Smooth muscle cell (in vitro differentiated cells): Measurements from ENCODE around the gene ANGPT4. TPM values are rescaled to one million over a fixed set of nuclear protein-coding genes. Genes with fewer than 3 reads are reported as not detected.
"Not testable (repeated sequence)": the region's sequence is repeated elsewhere in the genome, so short reads cannot be mapped to it uniquely, and the experiment has no call there.

ENCODE experiments used
- DNase-seq: peaks from one replicate; lab custom pipeline; 2025; ENCODE audit not compliant: unreplicated experiment; lab: John Stamatoyannopoulos, UW
- H2AFZ ChIP-seq: fragments of 200-600 bp; sonication (generic); 2 replicates; pipeline ENCODE4 v1.6.0; 2016; ENCODE audit warnings: antibody characterized with exemption, low read depth, mild to moderate bottlenecking
- H3F3A ChIP-seq: fragments of 200-600 bp; sonication (generic); 2 replicates; pipeline ENCODE4 v1.6.0; 2017; ENCODE audit warnings: antibody characterized with exemption, low read depth
- H3K27ac ChIP-seq: fragments of 200-600 bp; sonication (generic); 2 replicates; pipeline ENCODE4 v1.5.1; 2016; ENCODE audit warnings: low read depth, mild to moderate bottlenecking
- H3K27me3 ChIP-seq: fragments of 200-600 bp; sonication (generic); 2 replicates; pipeline ENCODE4 v1.6.1; 2016; ENCODE audit warnings: low read depth, mild to moderate bottlenecking
- H3K36me3 ChIP-seq: fragments of 200-600 bp; sonication (generic); 2 replicates; pipeline ENCODE4 v1.5.1; 2016; ENCODE audit warnings: low read depth
- H3K4me1 ChIP-seq: fragments of 200-600 bp; sonication (generic); 2 replicates; pipeline ENCODE4 v1.5.1; 2016; ENCODE audit warnings: low read depth
- H3K4me2 ChIP-seq: fragments of 200-600 bp; sonication (generic); 2 replicates; pipeline ENCODE4 v1.6.0; 2016; ENCODE audit warnings: mild to moderate bottlenecking
- H3K4me3 ChIP-seq: fragments of 200-600 bp; sonication (generic); 2 replicates; pipeline ENCODE4 v1.5.1; 2016; ENCODE audit warnings: mild to moderate bottlenecking
- H3K79me2 ChIP-seq: fragments of 200-600 bp; sonication (generic); 2 replicates; pipeline ENCODE4 v1.6.0; 2016; ENCODE audit warnings: low read depth, mild to moderate bottlenecking
- H3K9ac ChIP-seq: fragments of 200-600 bp; sonication (generic); 2 replicates; pipeline ENCODE4 v1.6.0; 2016; ENCODE audit warnings: low read depth
- H3K9me3 ChIP-seq: fragments of 200-600 bp; sonication (generic); replicated peaks from 2 replicates; pipeline ENCODE4 v1.5.1; 2016; ENCODE audit warnings: low read depth
- H4K20me1 ChIP-seq: fragments of 200-600 bp; sonication (generic); 2 replicates; pipeline ENCODE4 v1.6.0; 2016; ENCODE audit warnings: low read depth
- WGBS: methylation state at CpG from one replicate; pipeline ENCODE4 v1.1.7; 2016; ENCODE audit warnings: low lambda C conversion rate; 5-methylcytosine and 5-hydroxymethylcytosine counted together
- polyA plus RNA-seq: library from polyadenylated mRNA; unstranded; fragments of >200 nt; fragmentation: Nextera tagmentation; extraction: Ambion mirVana; gene quantifications from 2 replicates; pipeline ENCODE4 v1.2.1, GENCODE V29; 2016
- total RNA-seq: library from RNA; depleted of rRNA; stranded (reverse); fragments of >200 nt; gene quantifications from 2 replicates; pipeline ENCODE4 v1.2.3, GENCODE V29; 2014
- TF ChIP-seq, protein P1 (sequence below): fragments of 200-600 bp; sonication (generic); IDR thresholded peaks from 2 replicates; pipeline ENCODE4 v1.5.1; 2017; ENCODE audit warnings: borderline replicate concordance, mild to moderate bottlenecking, antibody characterized with exemption; ENCODE audit not compliant: insufficient read depth, poor library complexity, severe bottlenecking

Gene ANGPT4
- total and polyA plus RNA-seq, 2 experiments from 2014 or later: 0.39 TPM; not detected in 1

GRCh38 chr20:855466-856360 is 60.4 kb downstream of the ANGPT4 start:
- 66% methylated on average over 11 of the region's 11 CpGs for WGBS
- peak overlapping the region; percentile 50 for H3K27ac ChIP-seq

DNA sequence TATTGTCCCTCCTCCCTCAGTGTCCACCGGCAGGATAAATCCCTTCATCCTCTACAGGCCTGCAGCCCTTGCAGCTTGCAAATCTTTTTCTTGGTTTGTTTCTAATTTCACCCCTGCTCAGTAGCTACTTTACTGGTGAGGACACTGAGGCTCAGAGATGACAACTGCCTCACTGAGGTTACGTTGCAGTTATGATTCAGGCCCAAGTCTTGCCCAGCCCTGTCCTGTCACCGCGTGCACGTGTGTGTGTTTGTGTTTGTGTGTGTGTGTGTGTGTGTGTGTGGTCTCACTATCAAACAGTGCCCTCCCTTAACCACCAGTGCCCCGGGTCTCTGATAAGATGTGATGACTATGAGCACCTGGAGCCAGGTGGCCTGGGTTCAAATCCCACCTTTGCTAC is 61.5 kb downstream of the ANGPT4 start:
- Histone ChIP-seq H3K4me2 (no peak overlapping the region), H3K27me3 (no peaks in the 10 kb centered on the region), H3K79me2 (no peaks in the 10 kb centered on the region), H3F3A (no peaks in the 10 kb centered on the region), H4K20me1 (no peaks in the 10 kb centered on the region), H3K4me1 (no peaks in the 10 kb centered on the region), H3K9me3 (no peaks in the 10 kb centered on the region), H2AFZ (no peak overlapping the region), H3K4me3 (no peak overlapping the region), H3K27ac (no peak overlapping the region), H3K36me3 (no peaks in the 10 kb centered on the region), H3K9ac (no peak overlapping the region)
- TF ChIP-seq, protein P1, sequence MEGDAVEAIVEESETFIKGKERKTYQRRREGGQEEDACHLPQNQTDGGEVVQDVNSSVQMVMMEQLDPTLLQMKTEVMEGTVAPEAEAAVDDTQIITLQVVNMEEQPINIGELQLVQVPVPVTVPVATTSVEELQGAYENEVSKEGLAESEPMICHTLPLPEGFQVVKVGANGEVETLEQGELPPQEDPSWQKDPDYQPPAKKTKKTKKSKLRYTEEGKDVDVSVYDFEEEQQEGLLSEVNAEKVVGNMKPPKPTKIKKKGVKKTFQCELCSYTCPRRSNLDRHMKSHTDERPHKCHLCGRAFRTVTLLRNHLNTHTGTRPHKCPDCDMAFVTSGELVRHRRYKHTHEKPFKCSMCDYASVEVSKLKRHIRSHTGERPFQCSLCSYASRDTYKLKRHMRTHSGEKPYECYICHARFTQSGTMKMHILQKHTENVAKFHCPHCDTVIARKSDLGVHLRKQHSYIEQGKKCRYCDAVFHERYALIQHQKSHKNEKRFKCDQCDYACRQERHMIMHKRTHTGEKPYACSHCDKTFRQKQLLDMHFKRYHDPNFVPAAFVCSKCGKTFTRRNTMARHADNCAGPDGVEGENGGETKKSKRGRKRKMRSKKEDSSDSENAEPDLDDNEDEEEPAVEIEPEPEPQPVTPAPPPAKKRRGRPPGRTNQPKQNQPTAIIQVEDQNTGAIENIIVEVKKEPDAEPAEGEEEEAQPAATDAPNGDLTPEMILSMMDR: no peak
- DNase-seq: no peak
- 78% methylated on average over 6 of the region's 6 CpGs for WGBS

More at GRCh38 chr20:855466-856360, 60.4 kb downstream of the ANGPT4 start:
- Histone ChIP-seq H3K27me3 (no peaks in the 10 kb centered on the region), H3K79me2 (no peaks in the 10 kb centered on the region), H4K20me1 (no peaks in the 10 kb centered on the region), H2AFZ (no peak overlapping the region), H3K9ac (no peak overlapping the region), H3F3A (no peaks in the 10 kb centered on the region), H3K9me3 (no peaks in the 10 kb centered on the region), H3K36me3 (no peaks in the 10 kb centered on the region), H3K4me1 (no peaks in the 10 kb centered on the region), H3K4me3 (no peak overlapping the region), H3K4me2 (peak overlapping the region; percentile 2)
- TF ChIP-seq, protein P1: no peak
- DNase-seq: no peak

DNA sequence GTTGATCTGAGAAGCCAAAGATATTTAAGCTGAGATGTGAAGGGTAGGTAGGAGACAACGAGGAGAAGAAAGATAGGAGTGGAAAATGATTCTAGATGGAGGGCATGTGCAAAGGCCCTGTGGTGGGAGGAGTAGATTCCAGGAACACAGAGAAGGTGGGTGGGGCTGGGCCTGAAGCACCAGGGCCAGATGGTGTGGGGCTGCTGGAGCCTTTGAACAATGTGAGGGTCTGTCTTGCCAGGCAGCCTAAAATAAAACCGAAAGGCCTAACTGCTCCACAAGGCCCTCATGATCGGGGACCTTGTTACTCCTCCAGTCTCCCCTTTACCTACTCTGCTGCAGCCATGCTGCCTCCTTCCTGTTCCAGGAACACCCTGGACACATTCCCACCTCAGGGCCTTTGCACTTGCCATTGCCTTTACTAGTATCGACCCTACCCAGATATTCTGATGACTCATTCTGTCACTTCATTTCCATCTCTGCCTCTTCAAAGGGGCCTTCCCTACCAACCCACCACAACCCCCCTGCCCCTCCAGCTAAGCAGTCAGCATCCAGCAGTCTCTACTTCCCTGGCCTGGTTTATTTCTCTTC is 62.6 kb downstream of the ANGPT4 start:
- H3K27ac ChIP-seq: no peak overlapping the region
- H3K4me3 ChIP-seq: no peak overlapping the region
- H3F3A ChIP-seq: no peaks in the 10 kb centered on the region
- H4K20me1 ChIP-seq: no peaks in the 10 kb centered on the region
- no peaks in the 10 kb centered on the region for H3K79me2 ChIP-seq
- no peak overlapping the region for H3K4me2 ChIP-seq
- no peaks in the 10 kb centered on the region for H3K36me3 ChIP-seq
- no peak for DNase-seq
- H2AFZ ChIP-seq: no peak overlapping the region
- no peaks in the 10 kb centered on the region for H3K27me3 ChIP-seq
- no peak overlapping the region for H3K9ac ChIP-seq
- H3K9me3 ChIP-seq: no peaks in the 10 kb centered on the region
- H3K4me1 ChIP-seq: no peaks in the 10 kb centered on the region
- TF ChIP-seq, protein P1: no peak
- 92% methylated on average over 4 of the region's 4 CpGs for WGBS

DNA sequence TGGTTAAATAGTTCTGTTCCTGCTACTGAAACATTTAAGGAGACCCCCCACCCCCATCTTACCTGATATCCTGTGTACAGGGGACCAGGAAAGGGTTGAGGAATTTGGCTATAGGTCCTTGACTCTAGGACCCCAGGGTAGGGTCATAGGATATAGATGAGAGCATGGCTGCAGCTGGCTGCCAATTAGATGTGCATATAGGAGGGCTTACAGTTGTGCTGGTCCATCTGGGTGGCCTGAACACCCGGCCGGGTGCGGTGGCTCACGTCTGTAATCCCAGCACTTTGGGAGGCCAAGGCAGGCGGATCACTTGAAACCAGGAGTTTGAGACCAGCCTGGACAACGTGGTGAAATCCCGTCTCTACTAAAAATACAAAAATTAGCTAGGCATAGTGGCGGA is 67.4 kb downstream of the ANGPT4 start:
- peaks cover 32% of the 10 kb centered on the region for H4K20me1 ChIP-seq
- H2AFZ ChIP-seq, H3K9me3 ChIP-seq, H3K79me2 ChIP-seq, H3K4me1 ChIP-seq, H3K36me3 ChIP-seq, H3K27me3 ChIP-seq, H3K4me2 ChIP-seq, H3F3A ChIP-seq, H3K27ac ChIP-seq, H3K4me3 ChIP-seq, H3K9ac ChIP-seq, DNase-seq: not testable (repeated sequence)
- 89% methylated on average over 8 of the region's 8 CpGs for WGBS
